Nephron (organoid): ENCODE results near the gene RHOBTB1.

Source experiments
- H3K27ac Mint-ChIP-seq, 3 experiments: 2 replicates each; pipeline ENCODE4 v1.8.0; 2020; ENCODE audit warnings: mixed read lengths in 3 of 3, mild to moderate bottlenecking in 2 of 3, moderate library complexity in 1 of 3
- H3K27me3 Mint-ChIP-seq: 2 replicates; pipeline ENCODE4 v1.8.0; 2021; ENCODE audit warnings: low read depth, mild to moderate bottlenecking, moderate library complexity, mixed read lengths
- H3K36me3 Mint-ChIP-seq: 2 replicates; pipeline ENCODE4 v1.8.0; 2020; ENCODE audit warnings: low read depth, mixed read lengths
- H3K4me1 Mint-ChIP-seq: 2 replicates; pipeline ENCODE4 v1.8.0; 2020; ENCODE audit warnings: mixed read lengths
- H3K4me3 Mint-ChIP-seq, 3 experiments: 2 replicates each; pipeline ENCODE4 v1.8.0; 2020; ENCODE audit warnings: mild to moderate bottlenecking in 3 of 3, mixed read lengths in 3 of 3, moderate library complexity in 2 of 3
- H3K9me3 Mint-ChIP-seq: 2 replicates; pipeline ENCODE4 v1.8.0; 2020; ENCODE audit warnings: mixed read lengths
- TF ChIP-seq, protein P1 (sequence below), 3 experiments: fragments of 200-600 bp; sonication (generic); IDR thresholded peaks; one replicate each; pipeline ENCODE4 v1.5.0; 2021; ENCODE audit warnings: antibody characterized with exemption in 3 of 3; ENCODE audit not compliant: unreplicated experiment in 3 of 3

The RHOBTB1 gene

GRCh38 chr10:60952067-60952845 is 8.3 kb upstream of the RHOBTB1 start:
- Mint-ChIP-seq H3K36me3 (no peaks in the 10 kb centered on the region), H3K9me3 (no peaks in the 10 kb centered on the region), H3K4me1 (no peaks in the 10 kb centered on the region), H3K27ac (no peak overlapping the region), H3K27me3 (no peaks in the 10 kb centered on the region), H3K4me3 (no peak overlapping the region)
- TF ChIP-seq, protein P1, sequence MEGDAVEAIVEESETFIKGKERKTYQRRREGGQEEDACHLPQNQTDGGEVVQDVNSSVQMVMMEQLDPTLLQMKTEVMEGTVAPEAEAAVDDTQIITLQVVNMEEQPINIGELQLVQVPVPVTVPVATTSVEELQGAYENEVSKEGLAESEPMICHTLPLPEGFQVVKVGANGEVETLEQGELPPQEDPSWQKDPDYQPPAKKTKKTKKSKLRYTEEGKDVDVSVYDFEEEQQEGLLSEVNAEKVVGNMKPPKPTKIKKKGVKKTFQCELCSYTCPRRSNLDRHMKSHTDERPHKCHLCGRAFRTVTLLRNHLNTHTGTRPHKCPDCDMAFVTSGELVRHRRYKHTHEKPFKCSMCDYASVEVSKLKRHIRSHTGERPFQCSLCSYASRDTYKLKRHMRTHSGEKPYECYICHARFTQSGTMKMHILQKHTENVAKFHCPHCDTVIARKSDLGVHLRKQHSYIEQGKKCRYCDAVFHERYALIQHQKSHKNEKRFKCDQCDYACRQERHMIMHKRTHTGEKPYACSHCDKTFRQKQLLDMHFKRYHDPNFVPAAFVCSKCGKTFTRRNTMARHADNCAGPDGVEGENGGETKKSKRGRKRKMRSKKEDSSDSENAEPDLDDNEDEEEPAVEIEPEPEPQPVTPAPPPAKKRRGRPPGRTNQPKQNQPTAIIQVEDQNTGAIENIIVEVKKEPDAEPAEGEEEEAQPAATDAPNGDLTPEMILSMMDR (IDR thresholded peaks at IDR 0.05; ENCODE audit: unreplicated experiment in 3 of 3) = no peak

DNA sequence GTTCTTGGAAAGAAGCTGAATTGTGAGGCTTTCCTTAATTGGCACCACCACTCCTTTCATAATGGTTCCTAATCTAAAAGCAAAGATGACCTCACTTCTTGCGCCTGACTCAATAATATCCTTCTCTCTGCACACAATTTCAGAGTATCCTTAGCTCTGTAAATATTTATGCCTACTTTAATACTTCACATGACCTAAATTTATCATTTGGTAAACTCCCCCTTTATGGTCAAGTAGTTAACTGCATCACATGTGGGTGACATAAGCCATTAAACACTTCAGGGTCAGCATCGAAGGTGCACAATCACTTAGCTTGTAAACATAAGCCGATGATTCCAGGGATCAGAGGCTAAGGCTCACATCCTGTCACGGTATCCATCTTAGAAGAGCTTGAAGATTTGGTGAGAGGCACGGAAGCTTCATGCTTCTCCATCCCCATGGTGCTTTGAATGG is 7.3 kb upstream of the RHOBTB1 start:
- no peaks in the 10 kb centered on the region for H3K9me3 Mint-ChIP-seq

DNA sequence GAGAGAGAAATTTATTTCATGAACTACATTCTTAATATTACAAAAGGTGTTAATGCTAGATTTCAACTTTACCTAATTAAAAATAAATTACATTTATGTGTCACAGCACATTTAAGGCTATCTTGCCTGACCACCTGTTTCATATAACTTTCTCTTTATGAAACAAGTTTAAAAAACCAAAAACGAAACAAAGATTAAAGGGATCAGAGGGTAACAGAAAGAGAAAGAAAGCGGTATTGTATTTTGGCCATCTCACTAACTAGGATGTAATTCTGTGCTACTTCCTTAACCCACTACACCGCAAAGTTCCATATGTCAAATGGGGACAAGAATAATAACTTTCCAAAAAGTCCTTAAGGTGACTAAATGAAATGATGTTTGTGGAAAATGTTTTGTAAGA is 6.3 kb upstream of the RHOBTB1 start:
- H3K27ac Mint-ChIP-seq = no peak overlapping the region
- no peaks in the 10 kb centered on the region for H3K9me3 Mint-ChIP-seq
- no peak overlapping the region for H3K4me3 Mint-ChIP-seq
- H3K27me3 Mint-ChIP-seq = no peaks in the 10 kb centered on the region
- peaks cover 4% of the 10 kb centered on the region for H3K4me1 Mint-ChIP-seq
- no peaks in the 10 kb centered on the region for H3K36me3 Mint-ChIP-seq
- TF ChIP-seq, protein P1 (IDR thresholded peaks at IDR 0.05; ENCODE audit: unreplicated experiment in 3 of 3) = no peak

More for the DNA sequence above, 7.3 kb upstream of the RHOBTB1 start:
- H3K4me1 Mint-ChIP-seq = no peaks in the 10 kb centered on the region
- TF ChIP-seq, protein P1 (IDR thresholded peaks at IDR 0.05; ENCODE audit: unreplicated experiment in 3 of 3) = no peak
- no peaks in the 10 kb centered on the region for H3K27me3 Mint-ChIP-seq
- H3K27ac Mint-ChIP-seq = no peak overlapping the region
- H3K36me3 Mint-ChIP-seq = no peaks in the 10 kb centered on the region
- no peak overlapping the region for H3K4me3 Mint-ChIP-seq

GRCh38 chr10:60948851-60949250 is 4.9 kb upstream of the RHOBTB1 start:
- H3K4me3 Mint-ChIP-seq = no peak overlapping the region
- no peaks in the 10 kb centered on the region for H3K27me3 Mint-ChIP-seq
- no peaks in the 10 kb centered on the region for H3K9me3 Mint-ChIP-seq
- H3K27ac Mint-ChIP-seq = no peak overlapping the region
- H3K4me1 Mint-ChIP-seq = peaks cover 9% of the 10 kb centered on the region
- no peaks in the 10 kb centered on the region for H3K36me3 Mint-ChIP-seq
- TF ChIP-seq, protein P1 (IDR thresholded peaks at IDR 0.05; ENCODE audit: unreplicated experiment in 3 of 3) = no peak

GRCh38 chr10:60944910-60945297 is 919 bp upstream of the RHOBTB1 start:
- Mint-ChIP-seq H3K4me1 (peaks cover 40% of the 10 kb centered on the region), H3K27ac (peak overlapping the region; percentile 99 to 100 (median 99)), H3K27me3 (no peaks in the 10 kb centered on the region), H3K36me3 (peaks cover 5% of the 10 kb centered on the region), H3K4me3 (peak overlapping the region; percentile 94 to 95 (median 94)), H3K9me3 (no peaks in the 10 kb centered on the region)
- TF ChIP-seq, protein P1 (IDR thresholded peaks at IDR 0.05; ENCODE audit: unreplicated experiment in 3 of 3) = no peak
